ENCODE measurements around the gene C6orf89. TPM values are rescaled to one million over a fixed set of nuclear protein-coding genes. Genes with fewer than 3 reads are reported as not detected.

Gene C6orf89
- total RNA-seq, 5 donors from 2014 or later (not counting 1 experiment from before 2014, with no cell fraction given): 32.6 to 57.9 (median 46.1) TPM

GRCh38 chr6:36914227-36914794 lies 28.6 kb downstream of the C6orf89 start:
- ChIA-PET POLR2A (interaction anchor here in 1 of 2 donors (0.6 to 0.7 kb wide), 2 partner anchors 72 to 179 kb away, joined by 3 read pairs; partner anchors contain the start of gene MTCH1), CTCF (interaction anchor here (0.6 to 0.8 kb wide), 2 partner anchors 24 to 334 kb away, joined by 3 read pairs; no protein-coding TSS in a partner anchor)
- Mint-ChIP-seq H3K36me3 (peaks cover 25% of the 10 kb centered on the region), H3K4me1 (peaks cover 30 to 48% (median 32%) of the 10 kb centered on the region in 3 donors), H3K27ac (peak overlapping the region; percentile 92 to 97), H3K9me3 (no peaks in the 10 kb centered on the region), H3K27me3 (no peaks in the 10 kb centered on the region), H3K4me3 (peak overlapping the region in 2 of 3 donors; percentile 13 to 48)
- Histone ChIP-seq H3K4me3 (ENCODE audit: control insufficient read depth in 1 of 2, extremely low read depth in 1 of 2, low read length in 1 of 2) (no peak overlapping the region), H3K36me3 (ENCODE audit: control insufficient read depth in 2 of 2, extremely low read depth in 1 of 2, insufficient read depth in 1 of 2, low read length in 1 of 2) (peaks cover 3 to 48% of the 10 kb centered on the region in 2 donors), H3K27ac (ENCODE audit: low read length) (peak overlapping the region; percentile 23), H3K9me3 (no peaks in the 10 kb centered on the region), H3K4me1 (ENCODE audit: control insufficient read depth in 1 of 2, extremely low read depth in 1 of 2, insufficient read depth in 2 of 2, low read length in 2 of 2) (peaks cover 22 to 35% of the 10 kb centered on the region in 2 experiments), H3K27me3 (replicated peaks in 1 of 2; ENCODE audit: control insufficient read depth in 2 of 2, extremely low read depth in 1 of 2, insufficient read depth in 2 of 2, low read length in 1 of 2) (no peaks in the 10 kb centered on the region)
- DNase-seq: peak in 4 of 35 experiments; percentile 6 to 59 (median 20)
- ATAC-seq (replicated peaks in 1 of 4): no peak
- 81% methylated on average over 8 of the region's 10 CpGs for WGBS (ENCODE audit: insufficient coverage)

DNA sequence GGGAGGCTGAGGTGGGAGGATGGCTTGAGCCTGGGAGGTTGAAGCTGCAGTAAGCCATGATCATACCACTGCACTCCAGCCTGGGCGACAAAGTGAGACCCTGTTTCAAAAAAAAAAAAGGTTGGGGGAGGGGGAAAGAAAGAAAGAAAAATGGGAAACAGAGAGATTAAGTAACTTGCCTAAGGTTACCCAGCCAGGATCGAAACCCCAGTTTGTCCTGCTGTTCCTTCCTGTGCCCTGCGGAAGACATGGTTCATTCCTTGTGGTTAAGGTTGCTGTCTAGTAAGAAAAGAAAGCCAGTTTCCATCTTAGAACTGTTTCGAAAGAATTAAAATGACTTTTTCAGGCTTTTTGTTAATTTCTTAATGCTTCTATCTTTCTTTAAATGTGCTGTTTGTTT lies 29.8 kb downstream of the C6orf89 start:
- CTCF ChIA-PET: interaction anchor here (0.5 to 0.7 kb wide), 2 partner anchors 9 to 394 kb away, joined by 3 read pairs; no protein-coding TSS in a partner anchor
- ATAC-seq (replicated peaks in 1 of 4) (no peak), DNase-seq (no peak)
- Histone ChIP-seq H3K27me3 (replicated peaks in 1 of 2; ENCODE audit: control insufficient read depth in 2 of 2, extremely low read depth in 1 of 2, insufficient read depth in 2 of 2, low read length in 1 of 2) (no peaks in the 10 kb centered on the region), H3K27ac (ENCODE audit: low read length) (no peak overlapping the region), H3K4me3 (ENCODE audit: control insufficient read depth in 1 of 2, extremely low read depth in 1 of 2, low read length in 1 of 2) (no peak overlapping the region), H3K9me3 (no peaks in the 10 kb centered on the region), H3K4me1 (ENCODE audit: control insufficient read depth in 1 of 2, extremely low read depth in 1 of 2, insufficient read depth in 2 of 2, low read length in 2 of 2) (peaks cover 22 to 35% of the 10 kb centered on the region in 2 experiments), H3K36me3 (ENCODE audit: control insufficient read depth in 2 of 2, extremely low read depth in 1 of 2, insufficient read depth in 1 of 2, low read length in 1 of 2) (peaks cover 3 to 57% of the 10 kb centered on the region in 2 donors)
- Mint-ChIP-seq H3K27ac (peak overlapping the region in 1 of 2 donors; percentile 49), H3K9me3 (no peaks in the 10 kb centered on the region), H3K4me1 (peaks cover 30 to 46% (median 32%) of the 10 kb centered on the region in 3 donors), H3K27me3 (no peaks in the 10 kb centered on the region), H3K36me3 (peaks cover 29% of the 10 kb centered on the region), H3K4me3 (no peak overlapping the region)
- 94% methylated on average over 3 of the region's 4 CpGs for WGBS (ENCODE audit: insufficient coverage)
- POLR2A ChIA-PET: interaction anchor here in 1 of 2 donors (0.5 to 0.6 kb wide), 2 partner anchors 18 to 462 kb away, joined by 3 to 5 read pairs; no protein-coding TSS in a partner anchor

GRCh38 chr6:36916126-36916525 lies 30.4 kb downstream of the C6orf89 start:
- Histone ChIP-seq H3K9me3 (no peaks in the 10 kb centered on the region), H3K4me1 (ENCODE audit: control insufficient read depth in 1 of 2, extremely low read depth in 1 of 2, insufficient read depth in 2 of 2, low read length in 2 of 2) (peaks cover 22 to 33% of the 10 kb centered on the region in 2 experiments), H3K27ac (ENCODE audit: low read length) (no peak overlapping the region), H3K27me3 (replicated peaks in 1 of 2; ENCODE audit: control insufficient read depth in 2 of 2, extremely low read depth in 1 of 2, insufficient read depth in 2 of 2, low read length in 1 of 2) (no peaks in the 10 kb centered on the region), H3K4me3 (ENCODE audit: control insufficient read depth in 1 of 2, extremely low read depth in 1 of 2, low read length in 1 of 2) (no peak overlapping the region), H3K36me3 (ENCODE audit: control insufficient read depth in 2 of 2, extremely low read depth in 1 of 2, insufficient read depth in 1 of 2, low read length in 1 of 2) (peaks cover 3 to 57% of the 10 kb centered on the region in 2 donors)
- WGBS (ENCODE audit: insufficient coverage): 71% methylated on average over 1 of the region's 2 CpGs
- peak overlapping the region; percentile 49 to 53 for H3K27ac Mint-ChIP-seq
- H3K4me3 Mint-ChIP-seq: no peak overlapping the region
- H3K36me3 Mint-ChIP-seq: peaks cover 34% of the 10 kb centered on the region
- H3K9me3 Mint-ChIP-seq: no peaks in the 10 kb centered on the region
- no peak for DNase-seq
- H3K4me1 Mint-ChIP-seq: peaks cover 30 to 44% (median 32%) of the 10 kb centered on the region in 3 donors
- ATAC-seq (replicated peaks in 1 of 4): no peak
- no peaks in the 10 kb centered on the region for H3K27me3 Mint-ChIP-seq
- ChIA-PET POLR2A (interaction anchor here in 1 of 2 donors (0.5 to 0.6 kb wide), 2 partner anchors 18 to 463 kb away, joined by 3 to 5 read pairs; no protein-coding TSS in a partner anchor), CTCF (interaction anchor here in 1 of 2 donors (0.5 kb wide), 1 partner anchor 9 kb away, joined by 3 read pairs; no protein-coding TSS in a partner anchor)

- Mint-ChIP-seq H3K4me1 (peaks cover 18 to 31% (median 20%) of the 10 kb centered on the region in 3 donors), H3K27ac (no peak overlapping the region), H3K9me3 (no peaks in the 10 kb centered on the region), H3K27me3 (no peaks in the 10 kb centered on the region), H3K36me3 (peaks cover 40% of the 10 kb centered on the region), H3K4me3 (no peak overlapping the region)
- H3K27me3 ChIP-seq (replicated peaks in 1 of 2; ENCODE audit: control insufficient read depth in 2 of 2, extremely low read depth in 1 of 2, insufficient read depth in 2 of 2, low read length in 1 of 2): no peaks in the 10 kb centered on the region
- H3K9me3 ChIP-seq: no peaks in the 10 kb centered on the region
- 100% methylated on average over 6 of the region's 10 CpGs for WGBS (ENCODE audit: insufficient coverage)
- no peak for DNase-seq
- POLR2A ChIA-PET: interaction anchor here (0.5 to 0.6 kb wide), 2 partner anchors 334 to 371 kb away, joined by 3 to 9 read pairs; no protein-coding TSS in a partner anchor
- no peak overlapping the region for H3K27ac ChIP-seq (ENCODE audit: low read length)
- peaks cover 11 to 18% of the 10 kb centered on the region in 2 experiments for H3K4me1 ChIP-seq (ENCODE audit: control insufficient read depth in 1 of 2, extremely low read depth in 1 of 2, insufficient read depth in 2 of 2, low read length in 2 of 2)
- H3K4me3 ChIP-seq (ENCODE audit: control insufficient read depth in 1 of 2, extremely low read depth in 1 of 2, low read length in 1 of 2): no peak overlapping the region
- CTCF ChIA-PET: no interaction called here
- H3K36me3 ChIP-seq (ENCODE audit: control insufficient read depth in 2 of 2, extremely low read depth in 1 of 2, insufficient read depth in 1 of 2, low read length in 1 of 2): peaks cover 3 to 63% of the 10 kb centered on the region in 2 donors
- ATAC-seq (replicated peaks in 1 of 4): no peak
Measured at GRCh38 chr6:36917541-36918193, 31.9 kb downstream of the C6orf89 start.

DNA sequence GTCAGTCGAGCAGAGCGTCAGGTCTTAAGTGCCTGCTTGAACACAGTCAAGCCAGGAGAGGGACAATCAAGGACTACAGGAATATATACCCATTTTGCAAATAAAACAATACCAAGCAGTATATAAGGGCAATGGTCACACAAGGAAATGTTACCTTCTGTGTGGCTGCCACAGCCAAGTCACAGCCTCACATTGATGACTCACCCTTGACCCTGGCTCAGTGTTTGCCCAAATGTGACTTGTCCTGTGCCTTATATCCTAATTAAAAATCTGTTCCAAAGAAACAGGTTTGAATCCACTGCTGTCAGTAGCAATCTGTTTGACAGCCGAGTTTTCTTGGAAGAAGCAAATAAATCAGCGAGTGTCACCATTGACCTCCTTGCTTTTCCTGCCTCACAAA lies 34.3 kb downstream of the C6orf89 start:
- H3K9me3 ChIP-seq: no peaks in the 10 kb centered on the region
- ChIA-PET CTCF (no interaction called here), POLR2A (no interaction called here)
- Mint-ChIP-seq H3K27me3 (no peaks in the 10 kb centered on the region), H3K36me3 (peaks cover 43% of the 10 kb centered on the region), H3K9me3 (no peaks in the 10 kb centered on the region), H3K27ac (no peak overlapping the region), H3K4me1 (peaks cover 0 to 8% (median 0%) of the 10 kb centered on the region in 3 donors), H3K4me3 (no peak overlapping the region)
- 100% methylated on average over 2 of the region's 4 CpGs for WGBS (ENCODE audit: insufficient coverage)
- peaks cover 0 to 4% of the 10 kb centered on the region in 2 experiments for H3K4me1 ChIP-seq (ENCODE audit: control insufficient read depth in 1 of 2, extremely low read depth in 1 of 2, insufficient read depth in 2 of 2, low read length in 2 of 2)
- ATAC-seq (replicated peaks in 1 of 4): no peak
- no peak overlapping the region for H3K27ac ChIP-seq (ENCODE audit: low read length)
- no peaks in the 10 kb centered on the region for H3K27me3 ChIP-seq (replicated peaks in 1 of 2; ENCODE audit: control insufficient read depth in 2 of 2, extremely low read depth in 1 of 2, insufficient read depth in 2 of 2, low read length in 1 of 2)
- no peak overlapping the region for H3K4me3 ChIP-seq (ENCODE audit: control insufficient read depth in 1 of 2, extremely low read depth in 1 of 2, low read length in 1 of 2)
- DNase-seq: no peak
- peaks cover 3 to 72% of the 10 kb centered on the region in 2 donors for H3K36me3 ChIP-seq (ENCODE audit: control insufficient read depth in 2 of 2, extremely low read depth in 1 of 2, insufficient read depth in 1 of 2, low read length in 1 of 2)

DNA sequence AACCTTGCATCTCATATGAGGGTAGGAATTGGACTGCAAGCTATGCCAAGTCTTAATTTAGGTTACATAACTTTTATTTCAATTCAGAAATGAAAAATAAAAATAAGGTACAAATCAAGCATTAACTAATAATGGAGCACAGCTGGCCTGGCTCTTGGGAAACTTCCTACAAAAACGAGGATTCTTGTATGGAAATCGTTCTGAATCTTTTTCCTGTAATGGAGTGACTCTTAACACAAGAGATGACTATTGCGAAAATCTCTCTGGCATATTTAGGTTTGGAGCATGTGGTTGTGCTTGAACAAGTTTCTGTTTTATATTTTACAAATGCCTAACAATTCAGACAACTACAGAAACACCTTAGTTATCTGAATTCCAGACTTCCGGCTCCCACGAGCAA lies 34.8 kb downstream of the C6orf89 start:
- peaks cover 0 to 5% of the 10 kb centered on the region in 2 experiments for H3K4me1 ChIP-seq (ENCODE audit: control insufficient read depth in 1 of 2, extremely low read depth in 1 of 2, insufficient read depth in 2 of 2, low read length in 2 of 2)
- H3K36me3 Mint-ChIP-seq: peaks cover 43% of the 10 kb centered on the region
- H3K4me3 Mint-ChIP-seq: no peak overlapping the region

More for the DNA sequence above, 34.8 kb downstream of the C6orf89 start:
- ChIA-PET CTCF (no interaction called here), POLR2A (no interaction called here)
- Histone ChIP-seq H3K27me3 (replicated peaks in 1 of 2; ENCODE audit: control insufficient read depth in 2 of 2, extremely low read depth in 1 of 2, insufficient read depth in 2 of 2, low read length in 1 of 2) (no peaks in the 10 kb centered on the region), H3K27ac (ENCODE audit: low read length) (no peak overlapping the region), H3K4me3 (ENCODE audit: control insufficient read depth in 1 of 2, extremely low read depth in 1 of 2, low read length in 1 of 2) (no peak overlapping the region), H3K9me3 (no peaks in the 10 kb centered on the region), H3K36me3 (ENCODE audit: control insufficient read depth in 2 of 2, extremely low read depth in 1 of 2, insufficient read depth in 1 of 2, low read length in 1 of 2) (peaks cover 3 to 74% of the 10 kb centered on the region in 2 donors)
- Mint-ChIP-seq H3K27ac (no peak overlapping the region), H3K4me1 (peaks cover 0 to 7% (median 0%) of the 10 kb centered on the region in 3 donors), H3K27me3 (no peaks in the 10 kb centered on the region), H3K9me3 (no peaks in the 10 kb centered on the region)
- 86% methylated on average over 2 of the region's 5 CpGs for WGBS (ENCODE audit: insufficient coverage)
- ATAC-seq (replicated peaks in 1 of 4) (no peak), DNase-seq (no peak)

Measured in T-cell (primary cell).